NOMO-1 treated with dmso at 0.1 percent for 144 hours (cell line): ENCODE results near the gene KRTAP5-1.

Source experiments
- DNase-seq: peaks from one replicate; lab custom pipeline; 2025; ENCODE audit not compliant: unreplicated experiment; lab: John Stamatoyannopoulos, UW

Gene KRTAP5-1

DNA sequence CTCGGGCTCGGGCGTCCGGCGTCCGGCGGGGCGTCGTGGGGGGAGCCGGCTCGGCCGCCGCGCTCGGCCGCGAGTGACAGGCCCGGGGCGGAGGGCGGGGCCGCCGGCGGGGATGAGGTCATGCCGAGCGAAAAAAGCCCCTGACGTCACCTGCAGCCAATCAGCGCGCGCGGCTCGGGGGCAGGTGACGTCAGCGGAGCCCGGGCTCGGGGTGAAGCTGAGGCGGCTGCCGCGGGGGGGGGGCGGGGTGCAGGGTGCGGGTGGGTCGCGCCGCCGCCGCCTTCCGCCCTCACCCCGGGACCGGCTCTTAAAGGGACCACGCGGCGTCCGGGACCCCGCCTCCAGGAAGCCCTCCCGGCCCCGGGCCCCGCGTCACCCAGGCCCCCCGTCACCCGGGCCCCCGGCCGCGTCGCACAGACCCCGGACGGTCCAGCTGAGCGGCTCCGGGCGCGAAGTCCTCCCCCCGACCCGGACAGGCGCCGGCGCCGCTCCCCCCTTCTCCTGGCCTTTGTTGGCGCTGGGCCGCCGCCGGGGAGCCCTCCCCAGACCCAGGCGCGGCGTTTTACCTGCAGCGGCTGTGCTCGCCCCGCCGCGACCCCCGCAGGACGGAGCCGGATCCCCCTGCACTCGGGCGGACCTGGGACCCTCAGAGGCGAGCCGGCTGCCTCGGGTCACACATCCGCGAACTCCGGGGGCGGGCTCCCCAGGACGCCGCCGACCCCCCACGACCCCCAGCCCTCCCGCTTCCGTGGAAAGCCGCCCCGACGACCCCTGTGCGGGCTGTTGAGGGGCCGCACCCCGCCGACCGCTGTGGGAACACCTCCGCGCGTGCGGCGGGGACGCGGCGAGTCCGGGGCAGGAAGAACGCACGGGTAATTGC lies 12.6 kb downstream of the KRTAP5-1 start, which contains the start of gene DUSP8:
Gene DUSP8 (minus strand): TSS at position 75 of the 880 bp plus-strand sequence. CDS start 6,445 bp downstream, outside the sequence.
- no peak for DNase-seq

DNA sequence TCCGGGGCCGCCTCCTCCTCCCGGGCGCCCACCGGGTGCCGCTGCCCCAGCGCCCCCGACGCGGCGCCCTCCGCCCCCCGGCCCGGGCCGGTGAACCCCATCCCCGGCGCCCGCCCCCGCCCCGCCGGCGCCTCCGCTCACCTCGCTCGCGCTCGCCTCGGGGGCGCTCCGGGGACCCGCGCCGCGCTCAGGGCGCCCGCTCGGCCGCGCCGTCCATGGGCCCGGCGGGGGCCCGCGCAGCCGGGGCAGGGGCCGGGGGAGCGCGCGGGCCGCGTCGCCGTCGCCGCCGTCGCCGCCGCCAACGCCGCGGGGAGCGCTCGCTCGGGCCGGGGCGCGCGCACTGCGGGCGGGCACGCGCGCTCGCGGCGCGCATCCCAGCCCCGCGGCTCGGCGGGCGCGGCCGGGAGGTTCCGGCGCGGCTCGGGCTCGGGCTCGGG lies 13.3 kb downstream of the KRTAP5-1 start:
- DNase-seq: no peak

DNA sequence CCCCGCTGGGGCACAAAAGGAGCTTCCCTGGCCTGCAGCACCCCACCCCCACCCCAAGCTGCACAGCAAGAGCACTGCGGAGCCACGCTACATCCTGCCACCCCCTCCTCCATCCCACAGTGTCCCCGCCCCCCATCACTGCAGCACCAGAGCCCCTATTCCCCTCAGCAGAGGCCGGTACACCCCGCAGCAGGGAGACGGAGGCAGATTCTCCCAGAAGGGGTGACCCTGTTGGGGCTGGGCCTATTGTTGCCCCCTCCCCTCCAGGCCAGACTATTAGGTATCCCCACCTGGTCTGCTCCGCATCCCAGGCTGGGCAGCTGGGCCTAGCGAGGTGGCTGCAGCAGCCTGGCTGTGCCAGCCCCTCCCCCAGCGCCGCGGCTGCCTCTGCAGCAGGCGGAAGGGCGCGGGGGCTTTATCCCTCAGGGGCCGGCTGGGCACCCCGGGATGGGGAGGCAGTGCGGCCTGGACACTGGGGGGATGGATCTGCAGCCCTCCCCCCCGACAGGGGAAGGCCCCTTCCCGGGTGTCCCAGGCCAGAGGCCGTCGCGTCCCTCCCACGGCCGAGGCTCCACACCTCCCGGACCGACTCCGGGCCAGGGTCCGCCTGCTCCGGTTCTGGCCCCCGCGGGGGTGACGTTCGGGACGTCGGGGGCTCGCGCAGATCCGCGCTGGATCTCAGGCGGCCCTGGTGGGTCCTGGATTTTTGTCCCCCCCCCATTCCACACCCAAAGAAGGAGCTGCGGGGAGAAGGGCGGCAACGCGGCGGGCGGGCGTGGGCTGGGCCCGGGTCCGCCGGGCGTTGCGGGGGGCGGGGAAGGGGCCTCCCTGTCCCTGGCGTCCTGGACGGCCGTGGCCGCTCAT lies 14.0 kb downstream of the KRTAP5-1 start:
- no peak for DNase-seq

DNA sequence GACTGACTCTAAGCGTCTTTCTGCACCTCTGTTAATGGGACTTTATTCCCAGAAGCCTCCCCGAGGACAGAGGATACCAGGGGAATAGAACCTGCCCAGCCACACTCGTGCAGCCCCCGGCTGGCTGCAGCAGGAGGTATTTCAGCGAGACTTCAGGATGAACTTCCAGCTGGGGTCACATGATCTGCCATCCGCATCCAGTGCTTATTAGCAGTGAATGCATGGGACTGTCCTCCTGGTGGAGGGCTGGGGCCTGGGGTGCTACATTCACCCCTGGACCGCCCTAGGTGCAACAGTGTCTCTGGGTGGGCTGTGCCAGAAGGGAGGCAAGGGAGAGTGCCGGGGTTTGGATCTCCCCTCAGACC lies 14.6 kb downstream of the KRTAP5-1 start:
- no peak for DNase-seq

DNA sequence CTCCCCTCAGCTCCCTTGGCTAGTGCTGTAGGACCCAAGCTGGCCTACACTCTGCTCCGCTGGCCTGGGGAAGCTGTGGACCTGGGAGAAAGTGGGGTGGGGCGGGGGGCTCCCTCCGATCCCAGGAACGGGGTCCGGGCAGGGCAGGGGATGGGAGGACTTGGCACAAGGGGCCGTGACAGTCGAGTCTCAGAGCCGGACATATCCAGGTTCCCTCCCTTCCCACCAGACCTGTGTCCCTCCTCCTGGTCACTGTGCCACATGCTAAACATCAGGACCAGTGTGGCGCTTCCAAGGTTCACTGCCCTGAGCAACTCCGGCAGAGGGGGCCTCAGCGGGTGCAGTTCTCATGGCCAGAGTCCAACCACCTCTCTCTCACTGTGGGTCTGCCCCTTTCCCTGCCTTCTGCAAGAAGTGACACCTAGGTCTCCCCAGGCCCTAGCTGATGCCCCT lies 15.1 kb downstream of the KRTAP5-1 start:
- DNase-seq: no peak

DNA sequence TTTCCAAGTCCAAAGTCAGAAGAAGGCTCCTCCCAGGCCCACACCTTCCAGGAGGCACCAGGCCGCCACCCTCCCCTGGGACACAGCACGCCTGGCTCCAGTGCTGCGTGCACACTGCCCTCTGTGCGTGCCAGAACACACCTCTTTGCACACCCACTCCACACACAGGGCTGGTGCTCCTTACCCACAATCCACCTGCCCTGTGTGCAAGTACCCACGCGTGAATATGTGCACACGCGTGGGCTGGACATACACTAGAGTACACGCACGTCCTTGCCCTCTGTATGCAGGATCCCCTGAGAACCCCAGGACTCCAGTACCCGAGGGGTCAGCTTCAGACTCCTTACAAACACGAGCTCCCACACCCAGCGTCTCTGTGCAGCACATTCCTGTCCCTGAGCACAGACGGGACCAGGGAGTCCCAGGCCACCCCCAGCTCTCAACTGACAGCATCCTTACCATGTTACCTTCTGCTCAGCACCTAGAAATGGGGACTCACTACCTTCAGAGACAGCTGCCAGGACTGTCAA lies 15.8 kb downstream of the KRTAP5-1 start:
- no peak for DNase-seq

DNA sequence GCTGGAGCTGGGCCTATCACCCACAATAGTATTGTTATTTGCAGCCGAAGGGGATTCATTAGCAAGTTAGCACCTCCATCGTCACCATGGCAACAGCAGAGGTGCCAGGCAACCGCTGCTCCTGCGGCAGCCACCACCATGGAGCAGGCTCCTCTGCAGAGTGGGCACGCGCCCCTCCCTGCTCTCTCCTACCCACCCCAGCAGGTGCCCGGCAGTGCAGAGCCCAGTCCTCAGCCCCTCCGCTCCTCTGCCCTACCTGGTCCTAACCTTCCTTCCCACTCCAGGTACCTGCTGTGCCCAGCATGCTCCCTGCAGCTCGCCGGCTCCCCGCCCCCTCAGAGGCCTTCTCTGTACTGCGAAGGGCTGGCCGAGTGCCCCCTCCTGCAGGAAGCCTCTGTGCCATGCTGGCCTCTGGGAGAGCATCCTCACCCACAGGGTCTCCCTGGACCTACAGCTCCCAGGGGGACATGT lies 16.6 kb downstream of the KRTAP5-1 start:
- DNase-seq: no peak

DNA sequence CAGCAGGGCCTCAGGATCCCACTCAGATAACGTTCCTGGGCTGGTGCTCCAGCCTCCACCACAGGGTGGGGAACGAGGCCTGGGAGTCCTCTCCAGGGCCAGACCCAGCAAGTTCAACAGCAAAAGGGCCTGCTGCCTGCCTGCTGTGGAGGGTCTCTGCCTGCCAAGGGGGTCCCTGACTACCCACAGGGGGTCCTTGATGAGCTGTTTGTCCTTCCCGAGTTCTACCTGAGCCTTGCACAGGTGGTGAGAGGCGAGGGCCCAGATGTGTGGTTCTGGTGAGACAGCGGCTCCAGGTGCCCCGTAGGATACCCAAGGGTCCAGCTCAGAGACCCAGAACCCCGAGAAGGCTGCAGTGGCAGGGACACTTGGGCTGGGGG lies 17.4 kb downstream of the KRTAP5-1 start:
- DNase-seq: no peak

DNA sequence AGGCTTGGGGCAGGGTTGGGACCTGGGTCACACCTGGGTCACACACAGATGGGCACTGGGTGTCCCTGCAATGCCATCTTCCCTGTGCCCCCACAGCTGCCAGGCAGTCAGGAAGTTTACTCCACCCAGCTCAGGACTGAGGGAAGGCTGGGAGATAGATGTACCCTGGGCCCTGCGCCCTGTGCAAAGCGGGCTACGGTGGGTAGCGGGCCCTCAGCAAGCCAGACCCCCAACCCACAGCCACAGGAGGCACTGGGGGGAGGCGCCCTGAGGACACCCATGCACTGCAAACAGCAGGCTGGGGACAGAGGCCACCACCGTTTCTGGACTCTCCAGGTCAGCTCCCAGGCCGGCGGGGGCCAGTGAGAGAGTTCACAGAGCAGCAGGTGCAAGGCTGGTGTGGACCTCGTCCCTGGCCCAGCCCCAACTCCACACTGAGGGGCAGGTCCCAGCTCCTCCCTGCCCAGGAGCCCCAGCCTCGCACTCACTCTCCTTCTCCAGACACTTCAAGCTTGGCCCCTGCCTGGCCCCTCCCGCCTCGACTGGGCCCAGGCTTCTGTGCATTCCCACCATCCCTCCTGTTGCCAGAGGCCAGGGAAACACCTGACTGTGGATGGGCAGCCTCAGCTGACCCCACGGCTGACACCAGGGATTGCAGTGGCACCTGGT lies 17.9 kb downstream of the KRTAP5-1 start:
- DNase-seq: no peak

DNA sequence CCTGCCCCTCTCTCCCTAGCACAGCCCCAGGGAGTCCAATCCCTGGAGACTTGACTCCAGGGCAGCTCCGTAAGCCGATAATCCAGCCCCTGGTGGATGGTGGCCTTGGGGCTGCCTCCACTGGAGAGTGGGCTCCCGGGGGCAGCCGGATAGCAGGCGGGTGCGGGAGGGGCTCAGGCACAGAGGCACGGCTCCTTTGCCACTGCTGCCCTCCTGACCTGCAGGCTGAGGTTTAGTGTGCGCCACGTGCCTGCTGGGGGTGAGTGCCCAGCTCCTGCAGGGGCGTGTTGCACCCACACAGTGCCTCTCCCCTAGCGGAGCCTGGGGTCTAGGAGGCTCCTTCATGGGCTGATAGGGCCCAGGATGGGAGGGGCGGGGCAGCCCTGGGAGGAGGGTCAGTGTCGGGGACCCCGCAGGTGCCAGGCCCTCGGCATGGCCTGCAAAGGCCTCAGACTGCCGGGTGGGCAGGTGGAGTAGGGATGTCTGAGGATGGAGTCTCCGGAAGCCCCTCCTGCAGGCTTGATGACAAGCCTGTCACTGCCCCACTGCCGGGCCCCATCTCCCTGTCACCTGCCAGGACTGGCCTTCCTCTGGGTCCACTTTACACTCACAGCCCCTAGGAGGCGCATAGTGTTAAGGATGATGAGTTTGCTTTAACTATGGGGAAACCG lies 18.6 kb downstream of the KRTAP5-1 start:
- no peak for DNase-seq

DNA sequence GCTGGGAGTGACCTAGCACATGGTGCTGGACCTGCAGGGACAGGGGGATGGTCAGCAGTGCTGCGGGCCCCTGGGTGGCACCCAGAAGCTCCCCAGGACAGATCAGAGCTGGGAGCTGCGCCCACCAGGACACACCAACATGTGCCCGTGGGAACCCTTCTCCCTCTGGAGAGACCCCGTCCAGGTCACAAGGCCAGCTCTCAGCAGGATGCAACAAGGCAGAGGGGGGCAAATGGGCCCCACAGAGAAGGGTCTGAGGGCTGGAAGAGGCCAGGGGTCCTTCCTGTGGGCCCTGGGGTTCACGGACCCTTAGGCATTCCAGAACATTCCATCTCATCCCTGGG lies 19.2 kb downstream of the KRTAP5-1 start:
- DNase-seq: no peak

DNA sequence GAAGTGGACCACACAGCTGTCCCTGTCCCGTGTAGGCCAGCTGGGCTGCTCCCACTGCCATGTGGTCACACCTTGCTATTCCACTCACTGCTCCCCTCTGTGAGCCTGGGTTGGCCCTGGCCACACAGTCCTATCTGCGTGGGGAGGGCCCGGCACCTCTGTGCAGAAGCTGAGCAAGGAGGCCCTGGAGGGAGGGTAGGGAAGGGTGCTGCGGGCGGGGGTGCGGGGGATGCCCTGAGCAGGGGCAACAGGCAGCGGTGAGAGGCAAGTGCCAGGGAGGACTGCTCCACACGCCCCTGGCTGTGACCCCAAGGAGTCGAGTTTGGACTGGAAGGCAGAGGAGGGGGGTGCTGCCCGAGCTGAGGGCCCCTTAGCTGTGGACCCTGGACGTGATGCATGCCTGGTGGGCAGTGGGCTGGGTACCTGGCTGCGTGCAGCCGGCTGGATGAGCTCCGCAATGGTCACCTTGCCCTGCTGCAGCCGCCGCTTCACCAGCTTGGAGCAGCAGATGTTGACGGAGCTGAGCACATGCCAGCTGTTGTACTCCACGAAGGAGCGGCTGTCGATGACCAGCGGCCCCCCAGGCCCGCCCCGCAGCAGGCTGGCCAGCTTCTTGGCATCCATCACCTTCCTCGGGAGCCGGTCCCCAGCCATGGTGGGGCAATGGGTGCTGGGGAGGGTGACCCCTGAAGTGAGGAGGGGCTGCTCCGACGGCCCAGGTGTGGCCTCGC lies 19.7 kb downstream of the KRTAP5-1 start:
- DNase-seq: no peak

DNA sequence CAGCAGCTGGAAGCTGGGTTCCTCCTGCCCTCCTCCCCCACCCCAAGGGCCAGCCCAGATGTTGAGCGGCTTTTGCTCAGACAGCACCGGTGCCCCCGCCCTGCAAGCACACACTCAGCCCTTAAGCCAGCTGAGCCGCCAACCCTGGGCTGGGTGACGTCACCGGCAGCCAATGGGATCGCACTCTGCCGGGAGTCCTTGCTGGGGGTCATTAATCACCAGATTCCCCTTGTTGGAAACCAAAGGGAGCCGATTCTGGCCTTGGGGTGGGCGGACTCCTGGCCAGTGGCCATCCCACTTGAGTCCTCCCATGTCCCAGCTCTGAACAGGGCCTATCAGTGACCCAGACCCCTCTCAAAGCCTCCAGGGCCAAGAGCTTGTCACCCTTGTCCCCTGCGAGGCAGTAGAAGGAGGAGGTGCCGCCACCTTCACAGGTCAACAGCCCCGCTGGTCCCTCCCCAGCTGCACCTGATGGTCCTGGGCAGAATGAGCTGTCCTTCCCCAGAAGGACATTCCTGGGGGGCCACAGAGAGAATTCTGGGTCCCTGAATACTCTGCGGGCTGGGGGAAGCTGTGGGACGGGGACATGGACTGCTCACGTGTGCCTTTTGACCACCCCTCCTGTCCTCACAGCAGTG lies 20.4 kb downstream of the KRTAP5-1 start:
- DNase-seq: no peak

DNA sequence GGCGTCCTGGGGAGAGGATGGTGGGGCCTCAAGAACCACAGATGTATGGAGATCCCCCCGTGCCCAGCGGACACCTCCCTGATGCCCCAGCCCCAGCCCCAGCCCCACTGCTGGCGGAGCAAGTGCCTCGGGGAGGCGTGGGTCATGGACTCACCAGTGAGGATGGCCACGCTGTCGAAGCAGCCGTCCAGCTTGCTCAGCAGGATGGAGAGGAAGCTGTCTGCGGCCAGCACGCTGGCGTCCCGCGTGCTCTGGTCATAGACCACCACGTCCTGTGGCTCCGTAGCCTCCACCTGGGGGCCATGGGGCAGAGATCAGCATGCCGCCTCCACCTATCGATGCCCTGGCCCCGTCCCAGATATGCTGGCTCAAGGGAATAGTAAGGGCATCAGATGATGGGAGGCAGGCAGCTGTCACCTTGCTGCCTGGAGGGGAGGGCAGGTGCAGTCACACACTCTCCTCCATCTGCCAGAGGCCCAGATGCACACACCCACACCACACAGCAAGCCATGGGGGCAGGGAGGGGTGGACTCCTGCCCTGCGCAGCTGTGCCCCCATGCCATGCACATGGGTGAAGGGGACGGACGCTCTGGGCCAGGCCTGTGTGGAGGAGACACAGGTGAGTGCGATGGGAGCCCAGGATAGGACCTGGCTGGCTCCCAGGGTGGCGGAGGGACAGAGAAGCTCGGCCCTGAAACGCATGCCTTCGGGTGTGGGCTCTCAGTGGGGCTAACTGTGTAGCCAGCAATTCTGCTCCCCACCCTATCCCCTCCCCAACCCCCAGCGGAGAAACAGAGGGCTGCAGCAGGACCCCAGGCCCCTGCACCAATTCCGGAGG lies 21.2 kb downstream of the KRTAP5-1 start:
- no peak for DNase-seq

DNA sequence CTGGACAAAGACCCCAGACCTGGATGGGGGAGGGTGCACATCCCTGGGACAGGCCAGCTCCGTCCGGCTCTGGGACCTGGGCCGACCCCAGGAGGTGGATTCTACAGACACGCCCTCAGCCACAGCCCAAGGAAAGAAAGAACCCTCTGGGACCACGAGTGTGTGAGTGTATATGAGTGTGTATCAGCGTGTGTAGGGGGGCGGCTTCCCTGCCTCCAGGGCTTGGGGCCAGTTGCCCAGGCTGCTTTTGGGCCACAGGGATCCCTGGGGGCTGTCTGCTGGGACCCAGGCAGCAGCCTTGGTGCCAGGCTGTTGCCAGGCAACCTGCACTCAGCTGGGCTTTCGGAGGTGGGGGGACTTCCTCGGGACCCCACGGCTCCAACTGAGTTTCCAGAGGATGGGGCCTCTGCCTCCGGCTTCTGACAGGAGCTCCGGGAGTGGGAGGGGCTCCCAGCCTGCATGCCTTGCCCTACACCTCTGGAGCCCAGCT lies 21.9 kb downstream of the KRTAP5-1 start:
- DNase-seq: no peak

DNA sequence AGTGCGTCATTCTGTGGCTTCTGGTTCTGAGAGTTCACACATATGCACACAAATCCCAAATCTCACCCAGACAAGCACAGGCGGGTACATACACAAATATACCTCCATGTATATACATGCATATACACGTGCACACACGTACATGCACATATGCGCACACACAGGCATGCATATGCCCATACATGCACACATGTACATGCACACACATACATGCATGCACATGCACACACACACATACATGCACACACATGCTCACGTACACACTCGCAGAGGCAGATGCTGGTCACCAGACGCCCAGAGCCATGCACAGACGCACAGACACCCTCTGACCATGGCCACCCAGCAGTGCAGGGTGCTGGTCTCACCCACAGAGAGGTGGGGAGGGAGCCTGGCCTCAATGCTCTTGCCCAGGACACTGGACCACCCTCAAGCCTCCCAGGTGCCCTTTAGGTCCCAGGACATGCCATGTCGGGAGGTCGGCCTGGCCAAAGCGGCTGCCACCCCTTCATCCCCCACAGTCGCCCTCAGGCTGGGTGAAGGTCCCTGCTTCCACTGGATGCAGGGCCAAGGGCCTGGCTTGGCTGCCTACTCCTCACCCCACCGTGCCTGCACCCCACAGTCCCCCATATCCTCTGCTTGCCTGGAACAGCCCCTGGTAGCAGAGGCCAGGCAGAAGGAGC lies 22.5 kb downstream of the KRTAP5-1 start:
- DNase-seq: no peak

DNA sequence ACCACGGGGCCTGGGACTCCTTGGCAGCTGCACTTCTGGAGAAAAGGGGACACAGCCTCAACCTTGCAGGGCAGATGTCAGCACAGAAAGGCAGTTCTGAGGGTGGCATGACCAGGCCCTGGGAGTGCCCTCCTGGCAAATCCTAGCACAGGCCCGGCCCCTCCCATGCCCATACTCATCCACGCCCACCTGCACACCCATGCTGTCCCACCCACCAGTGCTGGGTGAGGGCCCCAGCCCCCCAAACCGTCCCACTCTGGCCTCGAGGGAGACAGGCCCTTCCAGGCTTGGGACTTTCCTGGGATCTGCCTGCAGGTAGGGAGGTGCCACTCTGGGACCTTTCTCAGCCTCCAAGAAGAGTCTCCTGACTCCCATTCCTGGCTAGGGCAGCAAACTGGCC lies 23.1 kb downstream of the KRTAP5-1 start:
- DNase-seq: no peak

DNA sequence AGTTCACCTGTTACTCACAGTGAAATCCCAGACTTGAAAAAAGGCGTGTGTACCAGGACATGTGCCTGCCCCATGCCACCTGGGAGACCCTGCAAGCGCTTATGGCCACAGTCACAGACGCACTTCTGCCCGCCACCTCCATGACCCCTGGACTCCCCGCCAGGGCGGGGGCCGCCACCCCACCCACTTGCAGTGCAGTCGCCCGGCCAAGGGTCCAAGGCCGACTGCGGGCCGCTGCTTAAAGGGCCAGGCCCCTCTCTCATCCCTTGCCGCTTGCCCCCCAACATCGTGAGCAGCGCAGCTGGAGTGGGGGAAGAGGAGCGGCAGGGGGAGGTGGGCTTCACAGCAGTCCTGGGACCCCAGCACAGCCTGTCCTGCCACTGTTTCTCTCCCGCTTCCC lies 23.8 kb downstream of the KRTAP5-1 start:
- DNase-seq: no peak
